AG09319 (cell line): Measurements from ENCODE around the gene BTLA.

Experiments used
- DNase-seq: peaks from one replicate; pipeline ENCODE4 v3.0.0-alpha.2; 2010; ENCODE audit warnings: low read depth; ENCODE audit errors: extremely low read depth
- CTCF ChIP-seq: IDR thresholded peaks from 2 replicates; pipeline ENCODE4 v1.5.1; 2011; ENCODE audit warnings: low read depth, mild to moderate bottlenecking, inconsistent platforms, low read length, moderate library complexity

BTLA gene

GRCh38 chr3:112514527-112515128 lies 15.4 kb upstream of the BTLA start:
- TF ChIP-seq CTCF = no peak

GRCh38 chr3:112512320-112512719 lies 13.0 kb upstream of the BTLA start:
- no peak for TF ChIP-seq CTCF
- no peak for DNase-seq

More at GRCh38 chr3:112514527-112515128, 15.4 kb upstream of the BTLA start:
- no peak for DNase-seq

- no peak for DNase-seq
- no peak for TF ChIP-seq CTCF
Measured at GRCh38 chr3:112508860-112509259, 9.6 kb upstream of the BTLA start.

- DNase-seq = no peak
- no peak for TF ChIP-seq CTCF
Measured at GRCh38 chr3:112508261-112508660, 9.0 kb upstream of the BTLA start.

GRCh38 chr3:112505907-112506306 lies 6.6 kb upstream of the BTLA start:
- no peak for TF ChIP-seq CTCF

GRCh38 chr3:112504123-112504522 lies 4.9 kb upstream of the BTLA start:
- DNase-seq = no peak
- TF ChIP-seq CTCF = no peak

More at GRCh38 chr3:112505907-112506306, 6.6 kb upstream of the BTLA start:
- DNase-seq = no peak

- TF ChIP-seq CTCF = no peak
- no peak for DNase-seq
Measured at GRCh38 chr3:112503304-112503972, 4.2 kb upstream of the BTLA start.
